ENCODE measurements around the gene FANCB.

Gene FANCB

GRCh38 chrX:14837155-14837554 lies 35.7 kb downstream of the FANCB start:
- DNase-seq (ENCODE audit: low read depth in 2 of 2, low spot score in 1 of 2) = no peak

DNA sequence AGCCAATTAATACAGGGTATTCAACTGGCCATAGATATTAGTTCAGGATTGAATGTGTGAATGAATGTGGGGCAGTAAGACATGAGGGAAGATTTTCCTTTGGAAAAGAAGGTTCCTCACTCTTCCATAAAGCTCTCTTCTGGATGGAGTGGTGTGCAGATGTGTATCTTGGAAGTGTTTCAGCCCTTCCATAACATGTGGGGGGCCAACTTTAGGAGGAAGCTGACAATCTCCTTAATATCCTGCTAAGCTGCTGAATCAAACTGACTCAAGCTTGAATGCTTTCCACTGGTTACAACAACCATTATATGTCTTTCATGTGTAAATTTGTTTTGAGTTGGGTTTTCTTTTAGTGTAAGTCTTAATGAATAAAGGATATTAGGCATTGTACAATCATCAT lies 40.3 kb downstream of the FANCB start:
- no peak for DNase-seq (ENCODE audit: low read depth in 2 of 2, low spot score in 1 of 2)

GRCh38 chrX:14832151-14832550 lies 40.7 kb downstream of the FANCB start:
- no peak for DNase-seq (ENCODE audit: low read depth in 2 of 2, low spot score in 1 of 2)

DNA sequence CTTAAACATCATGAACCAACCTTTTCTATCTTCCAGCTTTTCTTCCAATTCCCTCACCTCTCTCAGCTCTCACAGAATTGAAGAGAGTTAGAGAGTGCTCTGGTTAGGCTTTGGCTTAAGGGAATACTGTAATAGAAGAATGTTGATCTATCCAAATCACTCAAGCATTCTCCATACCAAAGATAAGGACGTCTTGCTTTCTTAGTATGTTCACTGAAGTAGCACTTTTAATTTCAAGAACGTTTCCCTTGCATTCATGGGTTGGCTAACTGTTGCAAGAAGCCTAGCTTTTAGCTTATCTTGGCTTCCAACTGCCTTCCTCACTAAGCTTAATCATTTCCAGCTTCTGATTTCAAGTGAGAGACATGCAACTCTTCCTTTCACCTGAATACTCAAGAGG lies 43.2 kb downstream of the FANCB start:
- DNase-seq (ENCODE audit: low read depth in 2 of 2, low spot score in 1 of 2) = no peak

DNA sequence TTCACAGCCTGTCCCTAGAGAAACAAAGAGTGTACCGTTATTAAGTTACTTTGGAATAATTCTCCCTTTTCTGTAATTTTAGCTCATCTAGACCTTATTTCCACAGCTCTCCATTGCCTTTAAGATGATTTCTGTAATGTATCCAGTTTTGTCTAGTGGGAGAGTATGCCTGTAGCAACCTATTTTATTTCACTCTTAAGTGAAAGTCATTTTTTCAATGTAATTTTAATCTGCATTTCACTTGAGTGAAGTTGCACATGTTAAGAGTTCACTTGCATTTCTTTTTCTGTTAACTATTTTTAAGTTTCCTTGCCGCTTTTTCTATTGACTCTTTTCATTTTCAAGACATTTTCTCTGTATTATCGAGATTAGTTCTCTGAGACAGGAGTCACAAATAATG lies 46.5 kb downstream of the FANCB start:
- DNase-seq (ENCODE audit: low read depth in 2 of 2, low spot score in 1 of 2) = no peak

- DNase-seq (ENCODE audit: low read depth in 2 of 2, low spot score in 1 of 2) = no peak
Observed at GRCh38 chrX:14825851-14826250, 47.0 kb downstream of the FANCB start.

DNA sequence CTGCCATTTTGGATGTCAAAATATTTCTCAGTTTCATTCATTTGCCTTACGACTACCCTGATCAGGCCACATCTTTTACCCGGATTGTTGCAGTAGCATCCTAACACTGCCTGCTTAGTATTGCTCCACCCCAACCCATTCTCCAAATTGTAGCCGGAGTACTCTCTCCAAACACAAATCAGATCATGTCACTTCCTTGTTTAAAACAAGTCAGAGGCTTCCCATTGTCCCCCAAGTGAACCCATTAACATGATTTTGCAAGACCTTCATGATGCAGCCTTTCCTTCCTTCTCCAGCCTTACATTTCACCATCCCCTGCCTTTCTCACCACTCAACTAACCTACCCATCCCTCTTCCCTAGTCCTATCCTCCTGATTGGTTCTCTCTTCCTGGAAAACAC lies 53.1 kb downstream of the FANCB start:
- DNase-seq (ENCODE audit: low read depth in 2 of 2, low spot score in 1 of 2) = no peak

- DNase-seq (ENCODE audit: low read depth in 2 of 2, low spot score in 1 of 2) = no peak
Observed at GRCh38 chrX:14817571-14817970, 55.3 kb downstream of the FANCB start.

DNA sequence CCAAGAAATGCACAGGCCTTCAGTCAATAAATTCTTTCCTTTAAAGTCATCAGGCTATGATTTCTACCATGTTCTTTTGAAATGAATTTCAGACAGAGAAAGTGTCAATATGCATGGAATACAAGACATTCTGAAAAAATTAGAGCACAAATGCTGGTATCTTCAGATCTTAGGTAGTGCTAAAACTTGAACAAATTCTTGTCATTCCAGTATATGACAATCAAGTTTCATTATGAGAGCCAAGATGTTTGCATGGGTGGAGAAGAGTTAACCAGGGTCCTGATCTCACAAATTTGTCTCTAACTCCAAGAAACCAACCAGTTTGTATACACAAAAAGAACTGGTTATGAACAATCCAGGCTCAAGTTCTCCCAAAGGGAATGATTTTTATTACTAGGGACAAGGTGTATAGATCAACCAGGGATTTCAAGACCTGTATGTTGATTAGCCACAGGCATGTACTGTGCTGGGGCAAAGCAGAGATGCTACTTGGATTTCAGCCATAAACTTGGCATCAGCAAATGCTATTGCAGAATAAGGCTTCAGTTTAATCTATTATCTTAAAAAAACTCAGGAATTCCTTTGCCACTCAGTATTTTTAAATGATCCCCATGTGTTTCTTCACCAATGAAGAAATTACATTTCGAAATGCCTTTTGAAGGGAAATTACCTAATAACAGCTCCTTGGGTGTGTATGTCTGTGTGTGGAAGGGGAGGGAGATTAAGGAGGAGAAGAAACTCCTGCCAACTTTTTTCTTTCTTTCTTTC lies 69.7 kb downstream of the FANCB start:
- DNase-seq (ENCODE audit: low read depth in 2 of 2, low spot score in 1 of 2) = no peak

DNA sequence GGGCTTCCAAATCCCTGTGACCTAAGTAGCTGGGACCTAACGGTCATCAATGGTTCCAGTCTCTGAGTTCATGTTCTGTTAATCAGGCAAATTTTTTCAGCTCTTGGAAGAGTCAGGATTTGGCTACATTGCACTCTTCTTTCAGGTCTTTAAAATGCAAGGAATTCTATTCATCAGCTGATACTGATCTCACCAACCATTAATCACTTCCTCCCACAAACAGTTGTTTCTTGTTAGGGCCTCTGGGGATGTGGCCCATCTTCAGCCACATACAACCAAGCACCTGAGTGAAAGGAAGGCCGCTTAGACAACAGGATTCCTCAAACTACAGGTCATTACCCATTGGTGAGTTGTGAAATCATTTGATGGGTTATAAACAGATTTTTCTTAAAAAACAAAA lies 71.7 kb downstream of the FANCB start:
- no peak for DNase-seq (ENCODE audit: low read depth in 2 of 2, low spot score in 1 of 2)

DNA sequence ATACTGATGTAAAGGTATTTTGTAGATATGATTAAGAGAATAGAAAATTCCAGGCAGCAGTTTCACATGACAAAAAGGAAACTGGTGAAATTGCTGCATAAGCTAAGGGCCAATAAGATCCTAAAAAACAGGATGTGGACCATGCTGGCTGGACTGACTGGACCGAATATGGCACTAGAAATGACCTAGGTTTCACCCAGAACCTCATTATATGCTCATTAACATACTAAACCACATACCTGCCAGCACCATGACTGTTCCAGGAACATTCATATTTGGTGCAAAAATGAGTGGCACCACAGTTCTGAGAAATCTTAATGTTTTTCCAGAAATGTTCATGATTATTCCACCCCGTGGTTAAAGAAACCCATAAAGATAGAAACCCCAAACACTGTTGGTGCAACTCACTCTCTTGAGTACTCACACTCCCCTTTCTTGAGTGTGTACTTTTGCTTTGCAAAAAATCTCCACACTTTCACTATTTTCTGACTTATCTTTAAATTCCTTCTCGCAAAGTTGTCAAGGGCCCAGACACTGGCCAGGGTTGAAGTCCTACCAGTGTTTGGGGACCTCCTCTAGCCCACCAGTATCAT lies 74.0 kb downstream of the FANCB start:
- no peak for DNase-seq (ENCODE audit: low read depth in 2 of 2, low spot score in 1 of 2)

Measured in stimulated activated CD8-positive, alpha-beta memory T cell treated with anti-CD3 and anti-CD28 coated beads, Interleukin-4, amount 100 ng/mL, for 4 hours (primary cell).